ENCODE results near the gene KRTAP17-1.

DNA sequence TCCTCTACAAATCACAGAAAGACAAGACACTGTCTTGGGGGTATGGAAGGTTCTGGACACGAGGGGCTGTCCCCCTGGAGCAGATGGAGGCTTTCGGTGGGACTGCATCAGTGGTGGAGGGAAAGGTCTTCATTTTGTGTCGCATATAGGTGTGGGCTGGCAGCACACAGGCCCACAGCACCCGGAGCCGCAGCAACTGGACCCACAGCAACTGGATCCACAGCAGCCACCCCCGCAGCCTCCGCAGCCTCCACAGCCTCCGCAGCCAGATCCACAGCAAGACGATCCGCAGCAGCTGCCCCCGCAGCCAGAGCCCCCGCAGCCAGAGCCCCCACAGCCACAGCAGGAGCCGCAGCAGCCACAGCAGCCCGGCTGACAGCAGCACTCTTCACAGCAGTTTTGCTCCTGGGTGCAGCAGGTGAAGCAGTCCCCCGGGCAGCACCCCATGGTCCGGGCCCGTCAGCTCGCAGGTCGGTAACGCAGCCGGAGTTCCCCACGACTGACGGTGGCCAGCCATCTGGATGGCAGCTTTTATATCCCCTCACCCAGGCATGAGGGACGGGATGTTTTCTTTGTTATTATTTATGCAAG is at the start of gene KRTAP17-1:
- TF ChIP-seq POLR2AphosphoS5 (IDR thresholded peaks at IDR 0.05; ENCODE audit: low read depth, low read length) (no peak), TCF7L2 (IDR thresholded peaks at IDR 0.05; ENCODE audit: low read depth, low read length) (no peak)
- TF ChIP-seq, protein P1, sequence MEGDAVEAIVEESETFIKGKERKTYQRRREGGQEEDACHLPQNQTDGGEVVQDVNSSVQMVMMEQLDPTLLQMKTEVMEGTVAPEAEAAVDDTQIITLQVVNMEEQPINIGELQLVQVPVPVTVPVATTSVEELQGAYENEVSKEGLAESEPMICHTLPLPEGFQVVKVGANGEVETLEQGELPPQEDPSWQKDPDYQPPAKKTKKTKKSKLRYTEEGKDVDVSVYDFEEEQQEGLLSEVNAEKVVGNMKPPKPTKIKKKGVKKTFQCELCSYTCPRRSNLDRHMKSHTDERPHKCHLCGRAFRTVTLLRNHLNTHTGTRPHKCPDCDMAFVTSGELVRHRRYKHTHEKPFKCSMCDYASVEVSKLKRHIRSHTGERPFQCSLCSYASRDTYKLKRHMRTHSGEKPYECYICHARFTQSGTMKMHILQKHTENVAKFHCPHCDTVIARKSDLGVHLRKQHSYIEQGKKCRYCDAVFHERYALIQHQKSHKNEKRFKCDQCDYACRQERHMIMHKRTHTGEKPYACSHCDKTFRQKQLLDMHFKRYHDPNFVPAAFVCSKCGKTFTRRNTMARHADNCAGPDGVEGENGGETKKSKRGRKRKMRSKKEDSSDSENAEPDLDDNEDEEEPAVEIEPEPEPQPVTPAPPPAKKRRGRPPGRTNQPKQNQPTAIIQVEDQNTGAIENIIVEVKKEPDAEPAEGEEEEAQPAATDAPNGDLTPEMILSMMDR (IDR thresholded peaks at IDR 0.05): no peak
- TF ChIP-seq, protein P2, sequence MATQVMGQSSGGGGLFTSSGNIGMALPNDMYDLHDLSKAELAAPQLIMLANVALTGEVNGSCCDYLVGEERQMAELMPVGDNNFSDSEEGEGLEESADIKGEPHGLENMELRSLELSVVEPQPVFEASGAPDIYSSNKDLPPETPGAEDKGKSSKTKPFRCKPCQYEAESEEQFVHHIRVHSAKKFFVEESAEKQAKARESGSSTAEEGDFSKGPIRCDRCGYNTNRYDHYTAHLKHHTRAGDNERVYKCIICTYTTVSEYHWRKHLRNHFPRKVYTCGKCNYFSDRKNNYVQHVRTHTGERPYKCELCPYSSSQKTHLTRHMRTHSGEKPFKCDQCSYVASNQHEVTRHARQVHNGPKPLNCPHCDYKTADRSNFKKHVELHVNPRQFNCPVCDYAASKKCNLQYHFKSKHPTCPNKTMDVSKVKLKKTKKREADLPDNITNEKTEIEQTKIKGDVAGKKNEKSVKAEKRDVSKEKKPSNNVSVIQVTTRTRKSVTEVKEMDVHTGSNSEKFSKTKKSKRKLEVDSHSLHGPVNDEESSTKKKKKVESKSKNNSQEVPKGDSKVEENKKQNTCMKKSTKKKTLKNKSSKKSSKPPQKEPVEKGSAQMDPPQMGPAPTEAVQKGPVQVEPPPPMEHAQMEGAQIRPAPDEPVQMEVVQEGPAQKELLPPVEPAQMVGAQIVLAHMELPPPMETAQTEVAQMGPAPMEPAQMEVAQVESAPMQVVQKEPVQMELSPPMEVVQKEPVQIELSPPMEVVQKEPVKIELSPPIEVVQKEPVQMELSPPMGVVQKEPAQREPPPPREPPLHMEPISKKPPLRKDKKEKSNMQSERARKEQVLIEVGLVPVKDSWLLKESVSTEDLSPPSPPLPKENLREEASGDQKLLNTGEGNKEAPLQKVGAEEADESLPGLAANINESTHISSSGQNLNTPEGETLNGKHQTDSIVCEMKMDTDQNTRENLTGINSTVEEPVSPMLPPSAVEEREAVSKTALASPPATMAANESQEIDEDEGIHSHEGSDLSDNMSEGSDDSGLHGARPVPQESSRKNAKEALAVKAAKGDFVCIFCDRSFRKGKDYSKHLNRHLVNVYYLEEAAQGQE (IDR thresholded peaks at IDR 0.05; ENCODE audit: insufficient read depth in 1 of 2, low read depth in 2 of 2, low read length in 1 of 2): no peak

Data from Panc1 (cell line).